ENCODE results near the gene LZTS3. TPM values are rescaled to one million over a fixed set of nuclear protein-coding genes. Genes with fewer than 3 reads are reported as not detected.

LZTS3 gene
- total and polyA plus RNA-seq, 2 of the 8 experiments (the other 6 are each of a cell fraction or from before 2014, with no cell fraction given) = 31.8 to 33.5 TPM

DNA sequence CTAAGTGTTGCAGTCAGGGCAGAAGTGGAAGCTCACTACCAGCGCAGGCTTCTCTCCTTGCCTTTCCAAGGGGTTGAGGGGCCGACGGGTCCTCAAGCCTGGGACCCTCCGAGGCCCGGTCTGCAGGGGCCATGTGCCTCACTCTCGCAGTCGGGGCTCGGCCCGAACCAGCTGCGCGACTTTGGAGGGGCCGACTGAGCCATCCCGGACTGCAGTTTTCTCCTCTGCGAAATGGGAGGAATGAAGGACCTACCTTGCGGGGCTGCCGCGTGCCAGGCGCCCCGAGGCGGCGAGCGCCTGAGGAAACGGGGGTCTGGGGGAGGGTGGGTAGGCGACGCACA is 5.6 kb downstream of the LZTS3 start (continued):
- no peak for TF ChIP-seq NANOG (IDR thresholded peaks at IDR 0.05; ENCODE audit: insufficient read depth, low read depth, low read length, poor library complexity, severe bottlenecking)
- no peak for TF ChIP-seq ZNF274 (IDR thresholded peaks at IDR 0.05; ENCODE audit: borderline replicate concordance, extremely low read depth, low read length)
- peak; percentile 77 for TF ChIP-seq MAX (IDR thresholded peaks at IDR 0.05)
- no peak for TF ChIP-seq POU5F1 (IDR thresholded peaks at IDR 0.05; ENCODE audit: low read depth, low read length)

Measured in H1 (cell line).